ENCODE results near the gene POLK.
A peak's percentile ranks its signal among the peaks of the same experiment; 100 is the strongest.
"Not testable (repeated sequence)": the region's sequence is repeated elsewhere in the genome, so short reads cannot be mapped to it uniquely, and the experiment has no call there.

The POLK gene

GRCh38 chr5:75511435-75512382, at the start of gene POLK, which contains the start of gene CERT1:
TSS of gene POLK (plus strand) at chr5:75511891.
TSS of gene CERT1 (minus strand) at chr5:75511629. CDS start at chr5:75511207, 422 bp downstream.
- DNase-seq, result peak; percentile 99

- DNase-seq, result no peak
Observed at GRCh38 chr5:75463726-75464125, 48.0 kb upstream of the POLK start.

GRCh38 chr5:75465480-75465879, 46.2 kb upstream of the POLK start:
- DNase-seq, result no peak

- no peak for DNase-seq
Observed at GRCh38 chr5:75466006-75466716, 45.5 kb upstream of the POLK start.

GRCh38 chr5:75468593-75468992, 43.1 kb upstream of the POLK start:
- no peak for DNase-seq

- no peak for DNase-seq
Observed at GRCh38 chr5:75469017-75469416, 42.7 kb upstream of the POLK start.

GRCh38 chr5:75471193-75471592, 40.5 kb upstream of the POLK start:
- no peak for DNase-seq

GRCh38 chr5:75472973-75473372, 38.7 kb upstream of the POLK start:
- no peak for DNase-seq

GRCh38 chr5:75473463-75473862, 38.2 kb upstream of the POLK start:
- DNase-seq, result no peak

- DNase-seq, result no peak
Observed at GRCh38 chr5:75475364-75475763, 36.3 kb upstream of the POLK start.

- no peak for DNase-seq
Observed at GRCh38 chr5:75481024-75481423, 30.7 kb upstream of the POLK start.

- DNase-seq, result no peak
Observed at GRCh38 chr5:75482482-75482881, 29.2 kb upstream of the POLK start.

GRCh38 chr5:75484605-75485004, 27.1 kb upstream of the POLK start:
- DNase-seq, result no peak

- DNase-seq, result not testable (repeated sequence)
Observed at GRCh38 chr5:75489847-75490246, 21.8 kb upstream of the POLK start.

GRCh38 chr5:75491621-75492020, 20.1 kb upstream of the POLK start:
- no peak for DNase-seq

GRCh38 chr5:75496026-75496425, 15.7 kb upstream of the POLK start:
- no peak for DNase-seq

GRCh38 chr5:75498208-75498777, 13.4 kb upstream of the POLK start:
- DNase-seq, result no peak

GRCh38 chr5:75498875-75499274, 12.8 kb upstream of the POLK start:
- DNase-seq, result not testable (repeated sequence)

- DNase-seq, result not testable (repeated sequence)
Observed at GRCh38 chr5:75505112-75505511, 6.6 kb upstream of the POLK start.

GRCh38 chr5:75507841-75508240, 3.9 kb upstream of the POLK start:
- DNase-seq, result no peak

GRCh38 chr5:75509546-75509945, 2.1 kb upstream of the POLK start:
- DNase-seq, result no peak

- no peak for DNase-seq
Observed at GRCh38 chr5:75509956-75510355, 1.7 kb upstream of the POLK start.

GRCh38 chr5:75510417-75510835, 1.3 kb upstream of the POLK start:
- DNase-seq, result no peak

Measured in islet precursor cell (in vitro differentiated cells).